GM06990 (cell line): ENCODE data around the gene ASCC3.

Experiments used
- DNase-seq: peaks from one replicate; pipeline ENCODE4 v3.0.0-alpha.2; 2011; ENCODE audit not compliant: insufficient read length; ENCODE audit errors: extremely low read depth
- H3K27me3 ChIP-seq: replicated peaks from 2 replicates; pipeline ENCODE4 v1.6.0; 2011; ENCODE audit warnings: low read length; ENCODE audit not compliant: control insufficient read depth, insufficient read depth
- H3K36me3 ChIP-seq: 2 replicates; pipeline ENCODE4 v1.5.1; 2011; ENCODE audit warnings: low read length; ENCODE audit not compliant: control insufficient read depth, insufficient read depth
- H3K4me3 ChIP-seq: replicated peaks from 2 replicates; pipeline ENCODE4 v1.5.1; 2011; ENCODE audit warnings: low read depth, mild to moderate bottlenecking, control low read depth, low read length
- TF ChIP-seq, protein P1 (sequence below): IDR thresholded peaks from 2 replicates; pipeline ENCODE4 v1.5.1; 2011; ENCODE audit warnings: low read length, control low read depth, mild to moderate bottlenecking, inconsistent platforms; ENCODE audit not compliant: insufficient read depth, poor library complexity, severe bottlenecking

ASCC3 gene

DNA sequence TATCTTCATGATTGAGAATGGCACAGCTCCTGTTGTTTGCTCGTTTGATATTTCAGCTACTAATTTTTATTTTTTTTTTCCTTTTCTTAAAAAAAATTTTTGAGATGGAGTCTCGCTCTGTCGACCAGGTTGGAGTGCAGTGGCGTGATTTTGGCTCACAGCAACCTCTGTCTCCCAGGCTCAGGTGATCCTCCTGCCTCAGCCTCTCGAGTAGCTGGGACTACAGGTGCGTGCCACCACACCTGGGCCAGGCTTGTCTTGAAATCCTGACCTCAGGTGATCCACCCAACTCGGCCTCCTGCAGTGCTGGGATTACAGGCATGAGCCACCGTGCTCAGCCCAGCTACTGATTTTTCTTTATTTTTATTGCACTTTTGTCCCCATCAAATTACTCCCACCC is 266.2 kb downstream of the ASCC3 start:
- no peaks in the 10 kb centered on the region for H3K27me3 ChIP-seq
- H3K4me3 ChIP-seq = no peak overlapping the region
- TF ChIP-seq, protein P1, sequence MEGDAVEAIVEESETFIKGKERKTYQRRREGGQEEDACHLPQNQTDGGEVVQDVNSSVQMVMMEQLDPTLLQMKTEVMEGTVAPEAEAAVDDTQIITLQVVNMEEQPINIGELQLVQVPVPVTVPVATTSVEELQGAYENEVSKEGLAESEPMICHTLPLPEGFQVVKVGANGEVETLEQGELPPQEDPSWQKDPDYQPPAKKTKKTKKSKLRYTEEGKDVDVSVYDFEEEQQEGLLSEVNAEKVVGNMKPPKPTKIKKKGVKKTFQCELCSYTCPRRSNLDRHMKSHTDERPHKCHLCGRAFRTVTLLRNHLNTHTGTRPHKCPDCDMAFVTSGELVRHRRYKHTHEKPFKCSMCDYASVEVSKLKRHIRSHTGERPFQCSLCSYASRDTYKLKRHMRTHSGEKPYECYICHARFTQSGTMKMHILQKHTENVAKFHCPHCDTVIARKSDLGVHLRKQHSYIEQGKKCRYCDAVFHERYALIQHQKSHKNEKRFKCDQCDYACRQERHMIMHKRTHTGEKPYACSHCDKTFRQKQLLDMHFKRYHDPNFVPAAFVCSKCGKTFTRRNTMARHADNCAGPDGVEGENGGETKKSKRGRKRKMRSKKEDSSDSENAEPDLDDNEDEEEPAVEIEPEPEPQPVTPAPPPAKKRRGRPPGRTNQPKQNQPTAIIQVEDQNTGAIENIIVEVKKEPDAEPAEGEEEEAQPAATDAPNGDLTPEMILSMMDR = no peak
- DNase-seq = no peak
- H3K36me3 ChIP-seq = peaks cover 2% of the 10 kb centered on the region

GRCh38 chr6:100614386-100614785 is 266.7 kb downstream of the ASCC3 start:
- DNase-seq = no peak
- TF ChIP-seq, protein P1 = no peak
- H3K27me3 ChIP-seq = no peaks in the 10 kb centered on the region
- no peak overlapping the region for H3K4me3 ChIP-seq
- H3K36me3 ChIP-seq = no peaks in the 10 kb centered on the region; the same call in none of the 2 replicates

- no peaks in the 10 kb centered on the region; the same call in none of the 2 replicates for H3K36me3 ChIP-seq
- TF ChIP-seq, protein P1 = no peak
- no peaks in the 10 kb centered on the region for H3K27me3 ChIP-seq
- no peak for DNase-seq
- no peak overlapping the region for H3K4me3 ChIP-seq
Measured at GRCh38 chr6:100613656-100614055, 267.5 kb downstream of the ASCC3 start.

GRCh38 chr6:100612094-100612493 is 269.0 kb downstream of the ASCC3 start:
- no peak for DNase-seq
- H3K36me3 ChIP-seq = no peaks in the 10 kb centered on the region; the same call in 1 of the 2 replicates
- no peaks in the 10 kb centered on the region for H3K27me3 ChIP-seq
- TF ChIP-seq, protein P1 = no peak
- H3K4me3 ChIP-seq = no peak overlapping the region

DNA sequence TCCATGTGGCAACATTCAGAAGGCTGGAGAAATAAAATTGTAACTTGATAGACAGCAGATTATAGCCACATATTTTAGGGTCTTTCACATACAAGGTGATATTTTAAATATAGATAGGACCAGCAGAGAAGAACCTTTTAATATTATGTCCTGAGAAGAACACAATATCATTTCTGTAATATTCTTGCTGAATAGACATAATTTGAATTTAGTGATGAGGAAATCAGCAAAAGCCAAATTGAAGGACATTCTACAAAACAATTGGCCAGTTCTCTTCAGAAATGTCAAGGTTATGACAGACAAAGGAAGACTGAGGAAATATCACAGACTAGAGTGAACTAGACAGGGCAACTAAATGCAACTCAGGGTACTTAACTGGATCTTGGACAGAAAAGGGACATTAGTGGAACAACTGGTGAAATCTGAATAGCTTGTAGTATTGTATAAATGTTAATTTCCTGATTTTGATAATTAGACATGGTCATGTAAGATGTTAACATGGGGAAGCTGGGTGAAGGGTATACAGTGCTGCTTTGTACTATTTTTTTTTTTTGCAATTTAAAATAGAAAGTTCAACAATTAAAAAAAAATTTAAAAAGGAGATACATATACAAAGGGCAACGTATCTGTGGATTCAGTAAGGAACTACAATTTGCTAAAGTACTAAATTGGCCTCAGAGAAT is 281.9 kb downstream of the ASCC3 start:
- H3K36me3 ChIP-seq = peaks cover 5% of the 10 kb centered on the region
- TF ChIP-seq, protein P1 = no peak
- no peak for DNase-seq
- no peaks in the 10 kb centered on the region for H3K27me3 ChIP-seq
- H3K4me3 ChIP-seq = no peak overlapping the region

DNA sequence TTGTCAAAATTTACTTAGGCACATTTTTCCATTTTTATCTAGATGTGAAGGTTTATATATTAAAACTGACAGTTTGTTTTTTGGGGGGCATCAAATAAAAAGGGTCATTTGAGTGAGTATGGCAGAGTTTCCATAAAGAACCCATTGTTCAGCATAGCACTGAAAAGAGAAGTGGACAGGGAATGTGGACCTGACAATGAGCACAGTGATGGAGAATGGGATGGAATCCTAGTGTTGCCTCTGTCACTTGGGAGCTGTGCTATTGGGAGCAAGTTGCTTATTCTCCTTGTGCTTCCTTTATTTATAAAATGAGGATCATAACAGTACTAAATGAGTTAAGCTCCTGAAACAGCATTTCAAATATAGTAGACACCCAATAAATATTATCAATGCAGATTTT is 285.7 kb downstream of the ASCC3 start:
- Histone ChIP-seq H3K4me3 (no peak overlapping the region), H3K36me3 (peaks cover 4% of the 10 kb centered on the region), H3K27me3 (no peaks in the 10 kb centered on the region)
- DNase-seq = no peak
- TF ChIP-seq, protein P1 = no peak
